Measurements from ENCODE around the gene UACA. TPM values are rescaled to one million over a fixed set of nuclear protein-coding genes. Genes with fewer than 3 reads are reported as not detected.

UACA gene
- total RNA-seq (2022; extraction: Qiagen RNA extraction), result 41.1 to 56.5 TPM (median 50.0 TPM) in 5 replicates

GRCh38 chr15:70763120-70763949 is at the start of gene UACA:
TSS of gene UACA (minus strand) at chr15:70763558. CDS start at chr15:70763407, 151 bp downstream.

Other genes starting within 250 kb of the UACA start
- 54.5 to 81.7 TPM (median 80.0 TPM) in 5 replicates for gene LARP6, start 90.6 kb upstream of the UACA start, total RNA-seq (2022; extraction: Qiagen RNA extraction)
- gene THAP10, start 128.9 kb upstream of the UACA start, total RNA-seq (2022; extraction: Qiagen RNA extraction), result 5.0 to 6.4 TPM (median 5.7 TPM) in 5 replicates
- 4.4 to 7.2 TPM (median 4.9 TPM) in 5 replicates for gene LRRC49, start 129.3 kb upstream of the UACA start, total RNA-seq (2022; extraction: Qiagen RNA extraction)